Endodermal cell (in vitro differentiated cells): ENCODE results near the gene RCAN2. TPM values are rescaled to one million over a fixed set of nuclear protein-coding genes. Genes with fewer than 3 reads are reported as not detected.

Experiments
- DNase-seq: peaks from one replicate; pipeline ENCODE4 v3.0.0-alpha.2; 2017
- H3K27ac ChIP-seq: 2 replicates; pipeline ENCODE4 v1.5.1; 2013; ENCODE audit warnings: mild to moderate bottlenecking, low read depth, low read length, moderate library complexity
- H3K27me3 ChIP-seq: 2 replicates; pipeline ENCODE4 v1.6.1; 2013; ENCODE audit warnings: mild to moderate bottlenecking, low read length, moderate library complexity; ENCODE audit not compliant: insufficient read depth, control insufficient read depth, poor library complexity, severe bottlenecking
- H3K36me3 ChIP-seq: 2 replicates; pipeline ENCODE4 v1.7.0; 2013; ENCODE audit warnings: mild to moderate bottlenecking, low read length, moderate library complexity; ENCODE audit not compliant: control insufficient read depth, insufficient read depth
- H3K4me1 ChIP-seq: one replicate; pipeline ENCODE4 v1.7.0; 2013; ENCODE audit warnings: low read length; ENCODE audit not compliant: control insufficient read depth, insufficient read depth
- H3K4me3 ChIP-seq: 2 replicates; pipeline ENCODE4 v1.5.1; 2013; ENCODE audit warnings: mild to moderate bottlenecking, low read length, moderate library complexity
- H3K9ac ChIP-seq: 2 replicates; pipeline ENCODE4 v1.6.1; 2013; ENCODE audit warnings: mild to moderate bottlenecking, low read length, moderate library complexity; ENCODE audit not compliant: poor library complexity, severe bottlenecking; ENCODE audit errors: extremely low read depth
- H3K9me3 ChIP-seq: 2 replicates; pipeline ENCODE4 v1.6.1; 2013; ENCODE audit warnings: mild to moderate bottlenecking, low read length, moderate library complexity; ENCODE audit not compliant: control insufficient read depth
- H3K27ac Mint-ChIP-seq: 2 replicates; pipeline ENCODE4 v1.8.0; 2020; ENCODE audit warnings: mixed read lengths
- H3K27me3 Mint-ChIP-seq: 2 replicates; pipeline ENCODE4 v1.8.0; 2021; ENCODE audit warnings: mild to moderate bottlenecking, mixed read lengths; ENCODE audit not compliant: insufficient read depth
- H3K36me3 Mint-ChIP-seq: 2 replicates; pipeline ENCODE4 v1.8.0; 2020; ENCODE audit warnings: low read depth, mixed read lengths
- H3K4me1 Mint-ChIP-seq: 2 replicates; pipeline ENCODE4 v1.8.0; 2020; ENCODE audit warnings: mixed read lengths
- H3K4me3 Mint-ChIP-seq: 2 replicates; pipeline ENCODE4 v1.8.0; 2020; ENCODE audit warnings: mild to moderate bottlenecking, moderate library complexity, mixed read lengths
- H3K9me3 Mint-ChIP-seq: 2 replicates; pipeline ENCODE4 v1.8.0; 2020; ENCODE audit warnings: mild to moderate bottlenecking, mixed read lengths
- CTCF ChIP-seq: fragments of 200-600 bp; sonication (generic); conservative IDR thresholded peaks from 2 replicates; pipeline ENCODE4 v1.5.0; 2021; ENCODE audit warnings: antibody characterized with exemption, mild to moderate bottlenecking
- WGBS, 2 experiments: methylation state at CpG; one replicate each; pipeline versions ENCODE4 v1.1.5 to v1.1.7; 2013; ENCODE audit warnings: missing lambda C conversion rate in 2 of 2, mixed read lengths in 1 of 2; ENCODE audit not compliant: insufficient coverage in 1 of 2, insufficient read length in 1 of 2; 5-methylcytosine and 5-hydroxymethylcytosine counted together
- total RNA-seq, 2 donors: library from RNA; stranded (reverse); fragmentation: NEBNext Ultra II Directional in 1 of 2; extraction: Animal tissue kit (Norgen Biotek cat#: 25700) in 1 of 2; gene quantifications; 2 replicates in 1 of 2; 3 replicates in 1 of 2; pipeline ENCODE4 v1.2.1, GENCODE V29; 2021

The RCAN2 gene
- total RNA-seq, 2 donors from 2014 or later, result 15.7 to 16.7 TPM

DNA sequence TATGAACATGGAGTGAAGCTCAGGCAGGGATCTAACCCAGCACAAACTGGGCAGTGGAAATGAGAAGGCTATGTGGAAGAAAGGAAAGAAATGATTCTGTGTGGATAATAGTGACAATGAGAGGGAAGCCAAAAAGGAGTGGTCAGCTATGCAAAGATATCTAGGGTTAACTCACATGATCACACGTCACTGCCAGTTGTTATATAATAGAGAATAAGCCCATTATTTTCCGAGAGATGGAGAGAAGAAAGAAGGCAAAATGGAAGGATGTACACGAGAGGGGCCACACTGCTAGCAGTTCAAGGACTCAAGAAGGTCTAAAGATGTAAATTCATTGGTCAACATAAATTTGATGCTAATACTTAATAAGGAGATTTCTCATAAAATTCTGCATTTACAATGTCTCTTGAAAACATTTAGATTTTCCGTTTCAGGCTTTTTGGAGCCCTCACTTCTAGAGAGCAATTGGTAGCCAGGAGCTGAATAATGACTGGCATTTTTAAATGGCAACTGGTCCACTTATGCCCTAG is 18.8 kb upstream of the RCAN2 start:
- no peaks in the 10 kb centered on the region for H3K36me3 Mint-ChIP-seq
- Histone ChIP-seq H3K27me3 (no peaks in the 10 kb centered on the region), H3K4me1 (no peaks in the 10 kb centered on the region), H3K9me3 (no peaks in the 10 kb centered on the region), H3K36me3 (no peaks in the 10 kb centered on the region), H3K4me3 (no peak overlapping the region), H3K9ac (no peak overlapping the region), H3K27ac (no peak overlapping the region)
- H3K4me3 Mint-ChIP-seq, result no peak overlapping the region
- no peak for DNase-seq
- no peak overlapping the region for H3K27ac Mint-ChIP-seq
- no peaks in the 10 kb centered on the region for H3K9me3 Mint-ChIP-seq
- H3K27me3 Mint-ChIP-seq, result no peaks in the 10 kb centered on the region
- no peaks in the 10 kb centered on the region for H3K4me1 Mint-ChIP-seq
- WGBS, 2 experiments, result 88 to 92% methylated on average over 2 to 4 of the region's 4 CpGs
- TF ChIP-seq CTCF, result no peak

- Mint-ChIP-seq H3K4me1 (no peaks in the 10 kb centered on the region), H3K36me3 (no peaks in the 10 kb centered on the region), H3K9me3 (no peaks in the 10 kb centered on the region), H3K4me3 (no peak overlapping the region), H3K27ac (no peak overlapping the region), H3K27me3 (no peaks in the 10 kb centered on the region)
- H3K27me3 ChIP-seq, result no peaks in the 10 kb centered on the region
- no peak overlapping the region for H3K27ac ChIP-seq
- H3K9me3 ChIP-seq, result no peaks in the 10 kb centered on the region
- no peak for TF ChIP-seq CTCF
- 90 to 100% methylated on average over 1 to 4 of the region's 4 CpGs for WGBS, 2 experiments
- H3K36me3 ChIP-seq, result no peaks in the 10 kb centered on the region
- no peaks in the 10 kb centered on the region for H3K4me1 ChIP-seq
- H3K4me3 ChIP-seq, result no peak overlapping the region
- DNase-seq, result no peak
- H3K9ac ChIP-seq, result no peak overlapping the region
These were observed 17.8 kb upstream of the RCAN2 start for GRCh38 chr6:46509063-46509462.

DNA sequence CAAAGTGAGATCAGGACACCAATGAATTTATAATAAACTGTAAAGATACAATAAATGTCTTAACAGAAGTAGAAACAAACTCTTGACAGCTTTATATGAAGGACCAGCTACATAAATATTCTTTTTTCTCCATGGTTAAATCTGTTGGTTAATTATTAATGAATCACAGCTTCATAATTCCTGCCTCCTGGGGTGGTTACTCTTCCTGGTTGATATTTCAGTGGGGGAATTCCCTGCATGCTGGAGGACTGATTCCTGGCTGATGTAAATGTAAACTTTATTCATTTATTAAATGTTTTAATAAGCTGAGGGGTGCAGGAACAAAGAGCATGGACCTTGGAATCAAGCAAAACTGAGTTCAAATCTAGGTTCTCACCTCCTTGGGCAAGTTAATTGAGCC is 16.2 kb upstream of the RCAN2 start:
- H3K27me3 ChIP-seq, result no peaks in the 10 kb centered on the region
- Mint-ChIP-seq H3K27me3 (no peaks in the 10 kb centered on the region), H3K4me1 (no peaks in the 10 kb centered on the region), H3K36me3 (no peaks in the 10 kb centered on the region), H3K4me3 (no peak overlapping the region), H3K9me3 (no peaks in the 10 kb centered on the region), H3K27ac (no peak overlapping the region)
- H3K36me3 ChIP-seq, result no peaks in the 10 kb centered on the region
- no peak for DNase-seq
- no peak overlapping the region for H3K4me3 ChIP-seq
- H3K9me3 ChIP-seq, result no peaks in the 10 kb centered on the region
- H3K4me1 ChIP-seq, result no peaks in the 10 kb centered on the region
- no peak overlapping the region for H3K9ac ChIP-seq
- H3K27ac ChIP-seq, result no peak overlapping the region
- no peak for TF ChIP-seq CTCF
